ENCODE results near the gene MAPK11. TPM values are rescaled to one million over a fixed set of nuclear protein-coding genes. Genes with fewer than 3 reads are reported as not detected.
A peak's percentile ranks its signal among the peaks of the same experiment; 100 is the strongest.

The MAPK11 gene
- total RNA-seq, 1 experiment from 2014 or later = 5.5 TPM

GRCh38 chr22:50302041-50302541, 31.9 kb upstream of the MAPK11 start:
- no peak overlapping the region for H2AFZ ChIP-seq

GRCh38 chr22:50301581-50301991, 31.4 kb upstream of the MAPK11 start:
- intact Hi-C loops (cut with micrococcal nuclease; ENCODE audit: unreplicated experiment) = no loop called here
- ChIA-PET POLR2A (ENCODE audit: unreplicated experiment) (no interaction called here), CTCF (interaction anchor here (0.7 to 1.0 kb wide), 2 partner anchors 29 to 39 kb away, joined by 3 to 5 read pairs; no protein-coding TSS in a partner anchor)
- peaks cover 50% of the 10 kb centered on the region for H3F3A ChIP-seq (ENCODE audit: insufficient read depth, low read depth)
- H3K9me3 ChIP-seq (ENCODE audit: insufficient read depth, low read depth) = no peaks in the 10 kb centered on the region
- H3K79me2 ChIP-seq (ENCODE audit: low read depth) = peaks cover 90% of the 10 kb centered on the region
- H3K27me3 ChIP-seq (ENCODE audit: insufficient read depth, low read depth) = no peaks in the 10 kb centered on the region
- BruUV-seq (replicated peaks) = no TSS peak
- peaks cover 10% of the 10 kb centered on the region; the same call in 1 of the 2 replicates for H3K36me3 ChIP-seq (ENCODE audit: low read depth)
- no peak overlapping the region for H2AFZ ChIP-seq
- H4K20me1 ChIP-seq (ENCODE audit: insufficient read depth) = peaks cover 73% of the 10 kb centered on the region
- no peak for DNase-seq
- 0 out of 2 replicates have a peak overlapping the region, but pooled peaks have one; percentile 92 for H3K27ac ChIP-seq
- no peak overlapping the region for H3K4me3 ChIP-seq
- peaks cover 65% of the 10 kb centered on the region for H3K4me1 ChIP-seq (replicated peaks; ENCODE audit: insufficient read depth)
- H3K4me2 ChIP-seq = peak overlapping the region; percentile 98; the same call in 1 of the 2 replicates
- H3K9me2 ChIP-seq (ENCODE audit: insufficient read depth) = no peaks in the 10 kb centered on the region
- TF ChIP-seq CTCF (conservative IDR thresholded peaks at IDR 0.05) = no peak
- TF ChIP-seq EZH2 (IDR thresholded peaks at IDR 0.05; ENCODE audit: low read depth) = no peak

More at GRCh38 chr22:50302041-50302541, 31.9 kb upstream of the MAPK11 start:
- ChIA-PET POLR2A (ENCODE audit: unreplicated experiment) (no interaction called here), CTCF (interaction anchor here (1.0 kb wide), 1 partner anchor 40 kb away, joined by 5 read pairs; no protein-coding TSS in a partner anchor)
- Histone ChIP-seq H3K4me3 (no peak overlapping the region), H3K4me1 (replicated peaks; ENCODE audit: insufficient read depth) (peaks cover 60% of the 10 kb centered on the region), H3K79me2 (ENCODE audit: low read depth) (peaks cover 90% of the 10 kb centered on the region), H3K9me2 (ENCODE audit: insufficient read depth) (no peaks in the 10 kb centered on the region), H3K4me2 (peak overlapping the region; percentile 98), H3K36me3 (ENCODE audit: low read depth) (peaks cover 10% of the 10 kb centered on the region; the same call in 1 of the 2 replicates), H3K27ac (peak overlapping the region; percentile 92), H3K27me3 (ENCODE audit: insufficient read depth, low read depth) (no peaks in the 10 kb centered on the region), H3F3A (ENCODE audit: insufficient read depth, low read depth) (peaks cover 46% of the 10 kb centered on the region), H4K20me1 (ENCODE audit: insufficient read depth) (peaks cover 68% of the 10 kb centered on the region), H3K9me3 (ENCODE audit: insufficient read depth, low read depth) (no peaks in the 10 kb centered on the region)
- DNase-seq = peak in 1 of 2 experiments; percentile 58
- intact Hi-C loops (cut with micrococcal nuclease; ENCODE audit: unreplicated experiment) = no loop called here
- TF ChIP-seq EZH2 (IDR thresholded peaks at IDR 0.05; ENCODE audit: low read depth) = no peak
- TF ChIP-seq CTCF (conservative IDR thresholded peaks at IDR 0.05) = no peak
- no TSS peak for BruUV-seq (replicated peaks)

- H3K79me2 ChIP-seq (ENCODE audit: low read depth) = peaks cover 91% of the 10 kb centered on the region
- no peak overlapping the region for H3K4me2 ChIP-seq
- no peaks in the 10 kb centered on the region for H3K9me3 ChIP-seq (ENCODE audit: insufficient read depth, low read depth)
- ChIA-PET CTCF (no interaction called here), POLR2A (ENCODE audit: unreplicated experiment) (no interaction called here)
- peaks cover 74% of the 10 kb centered on the region for H3K4me1 ChIP-seq (replicated peaks; ENCODE audit: insufficient read depth)
- H3F3A ChIP-seq (ENCODE audit: insufficient read depth, low read depth) = peaks cover 54% of the 10 kb centered on the region
- H4K20me1 ChIP-seq (ENCODE audit: insufficient read depth) = peaks cover 82% of the 10 kb centered on the region
- H3K27me3 ChIP-seq (ENCODE audit: insufficient read depth, low read depth) = no peaks in the 10 kb centered on the region
- intact Hi-C loops (cut with micrococcal nuclease; ENCODE audit: unreplicated experiment) = no loop called here
- TF ChIP-seq CTCF (conservative IDR thresholded peaks at IDR 0.05) = no peak
- TF ChIP-seq EZH2 (IDR thresholded peaks at IDR 0.05; ENCODE audit: low read depth) = no peak
- H3K27ac ChIP-seq = no peak overlapping the region
- peaks cover 11% of the 10 kb centered on the region; the same call in 1 of the 2 replicates for H3K36me3 ChIP-seq (ENCODE audit: low read depth)
- no peaks in the 10 kb centered on the region for H3K9me2 ChIP-seq (ENCODE audit: insufficient read depth)
- BruUV-seq (replicated peaks) = no TSS peak
- H2AFZ ChIP-seq = no peak overlapping the region
- no peak for DNase-seq
- no peak overlapping the region for H3K4me3 ChIP-seq
Observed at GRCh38 chr22:50300620-50301257, 30.6 kb upstream of the MAPK11 start.

Measured in PC-9 (cell line).